ENCODE results near the gene STAP2.
"Not testable (repeated sequence)": the region's sequence is repeated elsewhere in the genome, so short reads cannot be mapped to it uniquely, and the experiment has no call there.

Gene STAP2

GRCh38 chr19:4357095-4357797 lies 18.6 kb upstream of the STAP2 start:
- no peak for DNase-seq

- DNase-seq = no peak
Observed at GRCh38 chr19:4354897-4355296, 16.3 kb upstream of the STAP2 start.

DNA sequence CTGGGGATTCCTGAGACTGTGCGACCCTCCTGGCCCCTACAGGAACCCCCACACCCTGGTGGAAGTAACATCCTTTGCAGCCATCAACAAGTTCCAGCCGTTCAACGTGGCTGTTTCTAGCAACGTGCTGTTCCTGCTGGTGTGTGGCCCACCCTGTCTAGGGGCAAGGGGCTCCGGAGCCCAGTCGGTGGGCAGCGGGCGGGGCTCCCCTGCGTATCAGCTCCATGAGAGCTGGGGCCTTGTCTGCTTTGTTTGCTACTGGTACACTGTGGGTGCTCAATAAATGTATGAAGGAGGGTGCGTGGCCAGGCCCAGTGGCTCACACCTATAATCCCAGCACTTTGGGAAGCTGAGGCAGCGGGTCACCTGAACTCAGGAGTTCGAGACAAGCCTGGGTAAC lies 15.7 kb upstream of the STAP2 start:
- DNase-seq = no peak

DNA sequence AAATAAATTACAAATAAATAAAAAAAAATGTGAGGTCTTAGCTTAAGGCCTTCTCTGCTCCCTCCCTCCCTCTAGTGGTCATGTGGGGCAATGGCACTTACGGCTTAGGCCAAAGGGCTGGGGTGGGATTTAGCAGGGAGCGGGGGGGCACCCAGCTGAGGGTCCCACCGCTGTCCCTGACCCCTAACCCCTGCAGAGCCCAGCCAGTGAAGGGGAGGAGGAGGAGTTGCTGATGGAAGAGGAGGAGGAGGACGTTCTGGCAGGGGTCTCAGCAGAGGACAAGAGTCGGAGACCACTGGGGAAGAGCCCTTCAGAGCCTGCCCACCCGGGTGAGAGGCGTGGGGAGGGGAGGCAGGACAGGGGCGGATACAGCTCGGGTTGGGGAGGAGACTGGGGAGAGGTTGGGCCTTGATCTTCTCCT lies 14.1 kb upstream of the STAP2 start:
- no peak for DNase-seq

DNA sequence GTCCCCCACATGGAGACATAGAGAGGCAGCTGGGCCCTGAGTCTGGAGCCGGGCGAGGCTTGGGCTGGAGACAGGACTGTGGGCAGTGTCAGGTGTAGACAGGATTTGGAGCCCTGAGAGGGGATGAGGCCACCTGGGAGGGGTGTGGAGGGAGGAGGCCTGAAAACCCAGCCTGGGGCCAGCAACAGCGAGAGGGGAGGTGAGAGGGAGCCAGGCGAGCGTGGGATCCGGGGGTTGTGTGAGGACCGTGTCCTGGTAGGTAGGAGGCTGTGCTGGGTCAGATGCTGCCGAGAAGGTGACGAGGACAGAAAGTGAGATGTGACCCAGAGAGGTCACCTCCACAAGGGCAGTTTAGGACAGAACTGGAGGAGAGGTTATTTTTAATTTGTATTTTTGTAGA lies 12.1 kb upstream of the STAP2 start:
- DNase-seq = no peak

DNA sequence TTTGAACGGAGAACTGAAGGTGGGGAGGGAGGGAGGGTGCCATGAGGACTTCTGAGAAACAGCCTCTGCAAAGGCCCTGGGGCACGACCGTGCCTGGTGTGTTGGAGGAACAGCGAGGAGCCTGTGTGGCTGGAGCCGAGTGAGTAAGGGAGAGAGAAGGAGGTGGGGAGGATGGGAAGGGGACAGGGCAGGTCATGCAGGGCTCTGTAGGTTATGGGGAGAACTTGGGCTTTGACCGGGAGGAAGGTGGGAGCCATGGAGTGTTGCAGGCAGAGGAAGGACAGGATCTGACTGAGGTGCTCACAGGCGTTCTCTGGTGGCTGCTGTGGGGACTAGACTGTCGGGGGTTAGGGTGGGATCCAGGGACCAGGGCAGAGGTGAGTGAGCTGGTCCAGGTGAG lies 11.5 kb upstream of the STAP2 start:
- no peak for DNase-seq

- DNase-seq = not testable (repeated sequence)
Observed at GRCh38 chr19:4349225-4349624, 10.6 kb upstream of the STAP2 start.

DNA sequence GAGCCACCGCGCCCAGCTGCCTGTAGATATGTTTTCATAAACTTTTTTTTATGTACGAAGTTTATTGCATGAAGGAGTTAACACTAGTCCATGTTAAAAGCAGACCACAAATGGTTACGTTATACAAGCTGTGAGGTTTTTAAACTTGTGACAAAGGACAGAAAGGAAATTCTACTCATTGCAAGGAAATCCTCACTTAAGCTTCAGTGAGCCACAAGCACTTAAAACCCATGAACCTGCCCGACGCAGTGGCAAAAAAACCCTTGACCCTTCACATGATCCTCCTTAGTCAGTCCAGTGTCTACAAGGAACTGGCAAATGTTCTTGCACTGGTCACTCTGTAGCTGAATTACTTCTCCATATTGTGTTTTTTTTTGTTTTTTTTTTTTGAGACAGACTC lies 8.9 kb upstream of the STAP2 start:
- no peak for DNase-seq

GRCh38 chr19:4346020-4346383 lies 7.4 kb upstream of the STAP2 start:
- no peak for DNase-seq

GRCh38 chr19:4345342-4346019 lies 6.9 kb upstream of the STAP2 start:
- DNase-seq = no peak

DNA sequence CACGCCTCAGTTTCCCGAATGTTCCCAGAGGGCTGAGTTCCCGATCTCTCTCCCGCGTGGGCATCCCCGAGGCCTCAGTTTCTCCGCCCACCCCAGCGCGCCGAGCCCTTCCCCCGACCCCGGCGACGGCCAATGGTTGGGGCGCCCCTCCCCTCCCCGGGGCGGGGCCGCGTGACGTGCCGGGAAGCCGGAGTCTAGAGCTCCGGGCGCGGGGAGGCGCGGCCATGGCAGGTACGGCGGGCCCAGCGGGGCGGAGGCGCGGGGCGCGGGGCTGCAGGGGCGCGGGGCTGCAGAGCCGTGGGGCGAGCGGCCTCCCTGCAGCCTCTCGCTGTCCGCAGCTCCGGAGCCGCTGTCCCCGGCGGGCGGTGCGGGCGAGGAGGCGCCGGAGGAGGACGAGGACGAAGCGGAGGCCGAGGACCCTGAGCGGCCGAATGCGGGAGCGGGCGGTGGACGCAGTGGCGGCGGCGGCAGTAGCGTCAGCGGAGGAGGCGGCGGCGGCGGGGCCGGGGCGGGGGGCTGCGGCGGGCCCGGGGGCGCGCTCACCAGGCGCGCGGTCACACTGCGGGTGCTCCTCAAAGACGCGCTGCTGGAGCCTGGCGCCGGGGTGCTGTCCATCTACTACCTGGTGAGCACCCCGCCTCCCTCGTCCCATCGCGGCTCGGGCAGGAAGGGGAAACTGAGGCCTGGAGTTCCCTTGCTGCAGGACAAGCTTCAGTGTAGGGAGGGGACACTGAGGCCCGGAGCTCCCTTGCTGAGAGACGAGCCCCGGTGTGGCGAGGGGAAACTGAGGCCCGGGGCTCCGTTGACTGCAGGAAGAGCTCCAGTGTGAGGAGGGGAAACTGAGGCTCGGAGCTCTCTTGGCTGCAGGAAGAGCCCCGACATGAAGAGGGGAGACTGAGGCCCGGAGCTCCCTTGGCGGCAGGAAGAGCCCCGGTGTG lies 5.0 kb upstream of the STAP2 start, which contains the start of gene MPND:
Gene MPND, plus strand, starts transcription at position 193 of the 938 bp plus-strand sequence. Its CDS starts 32 bp downstream, at position 225.
- DNase-seq = peak; percentile 88

- peak; percentile 60 for DNase-seq
Observed at GRCh38 chr19:4342615-4343369, 4.2 kb upstream of the STAP2 start.

DNA sequence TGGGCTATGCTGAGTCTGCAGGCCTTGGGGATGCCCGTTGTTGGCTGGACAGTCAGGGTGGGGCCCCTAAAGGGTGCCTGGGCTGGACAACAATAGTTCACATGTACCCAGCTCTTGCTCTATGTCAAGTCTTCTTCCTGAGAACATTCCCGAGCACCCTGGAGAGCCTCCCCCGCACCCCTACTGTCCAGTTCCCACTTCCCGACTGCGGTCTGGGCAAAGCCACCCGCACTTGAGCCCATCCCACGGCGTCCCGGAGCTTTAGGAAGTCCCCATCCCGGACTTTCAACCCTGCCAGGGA lies 3.6 kb upstream of the STAP2 start:
- DNase-seq = no peak

DNA sequence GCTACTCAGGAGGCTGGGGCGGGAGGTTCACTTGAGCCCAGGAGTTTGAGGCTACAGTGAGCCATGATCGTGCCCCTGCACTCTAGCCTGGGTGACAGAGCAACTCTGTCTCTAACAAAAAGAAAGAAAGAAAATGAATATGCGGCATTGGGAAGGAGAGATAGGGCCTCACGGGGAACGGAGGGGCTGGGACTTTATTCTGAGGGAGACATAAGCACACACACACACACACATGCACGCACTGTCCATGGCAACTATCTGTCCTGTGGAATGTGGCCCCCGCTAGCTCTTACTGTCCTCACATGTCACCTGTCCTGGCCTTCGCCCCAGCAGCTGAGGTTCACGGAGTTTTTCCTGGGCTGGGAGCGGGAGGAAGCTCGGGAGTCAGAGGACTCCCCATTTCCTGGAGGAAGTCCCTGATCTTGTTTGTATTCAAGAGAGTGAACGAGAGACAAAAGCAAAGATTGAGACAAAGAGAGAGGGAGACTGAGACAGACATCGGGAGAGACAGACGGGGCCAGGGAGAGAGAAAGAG lies 654 bp downstream of the STAP2 start:
- DNase-seq = no peak

- no peak for DNase-seq
Observed at GRCh38 chr19:4334929-4335570, 3.6 kb downstream of the STAP2 start.

DNA sequence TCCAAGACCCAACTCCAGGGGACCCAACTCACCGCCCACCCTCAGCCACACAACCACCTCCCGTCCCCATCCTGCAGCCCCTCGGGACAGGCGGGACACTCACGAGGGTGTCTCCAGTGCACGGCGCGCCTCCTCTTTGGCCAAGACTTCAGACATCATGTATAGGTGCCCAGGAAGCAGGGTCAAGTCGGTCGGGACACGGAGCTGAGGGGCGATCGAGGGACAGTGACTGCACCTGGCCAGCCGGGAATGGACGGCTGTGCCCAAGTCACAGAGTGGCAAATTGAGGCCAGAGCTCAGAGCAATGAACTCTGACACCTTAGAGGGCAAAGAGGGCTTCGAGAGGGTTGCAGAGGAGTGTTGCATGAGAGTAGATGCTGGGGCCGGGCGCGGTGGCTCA lies 8.8 kb downstream of the STAP2 start:
- DNase-seq = no peak

- DNase-seq = not testable (repeated sequence)
Observed at GRCh38 chr19:4328991-4329681, 9.5 kb downstream of the STAP2 start.

DNA sequence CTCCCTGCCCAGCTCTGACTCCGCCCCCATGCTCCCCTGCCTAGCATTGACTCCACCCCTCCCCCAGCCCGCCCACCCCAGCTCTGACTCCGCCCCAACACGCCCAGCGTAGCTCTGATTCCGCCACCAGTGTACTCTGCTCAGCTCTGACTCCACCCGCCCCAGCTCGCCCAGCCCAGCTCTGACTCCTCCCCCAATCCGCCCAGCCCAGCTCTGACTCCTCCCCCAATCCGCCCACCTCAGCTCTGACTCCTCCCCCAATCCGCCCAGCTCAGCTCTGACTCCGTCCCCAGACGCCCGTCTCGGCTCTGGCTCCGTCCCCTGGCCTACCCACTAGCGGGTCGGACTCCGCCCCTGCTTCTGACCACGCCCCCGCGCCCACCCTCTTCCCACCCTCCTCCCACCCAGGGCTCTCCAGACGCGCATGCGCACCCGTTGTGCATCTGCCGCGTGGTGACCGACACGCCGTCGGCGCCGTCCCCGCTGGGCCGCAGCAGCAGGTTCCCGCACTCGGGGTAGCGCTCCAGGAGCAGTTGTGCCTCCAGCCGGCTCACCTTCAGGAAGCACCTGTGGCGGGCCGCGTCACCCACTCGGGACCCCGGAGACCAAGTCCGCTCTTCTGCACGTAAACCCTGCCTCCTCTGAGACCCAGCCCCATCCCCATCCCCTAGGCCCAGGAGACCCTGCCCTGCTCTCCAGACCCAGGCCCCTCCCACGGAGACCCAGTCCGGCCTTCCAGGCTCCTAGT lies 10.2 kb downstream of the STAP2 start:
- DNase-seq = peak; percentile 93

DNA sequence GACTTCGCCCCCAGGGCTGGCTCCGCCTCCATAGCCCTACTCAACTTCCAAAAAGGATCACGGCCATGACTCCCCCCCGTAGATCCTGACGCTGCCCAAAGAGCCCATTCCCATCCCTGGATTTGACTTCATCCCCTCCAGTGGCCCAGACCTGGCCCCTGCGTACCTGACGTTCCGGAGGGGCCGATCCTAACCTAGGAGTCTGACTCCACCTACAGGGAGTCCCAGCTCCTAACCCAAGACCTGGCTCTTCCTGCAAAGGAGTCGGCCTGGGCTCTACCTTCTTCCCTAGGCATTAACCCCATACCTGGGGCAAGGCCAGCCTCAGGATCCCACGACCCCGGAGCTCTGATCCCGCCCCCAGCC lies 10.8 kb downstream of the STAP2 start:
- DNase-seq = no peak

DNA sequence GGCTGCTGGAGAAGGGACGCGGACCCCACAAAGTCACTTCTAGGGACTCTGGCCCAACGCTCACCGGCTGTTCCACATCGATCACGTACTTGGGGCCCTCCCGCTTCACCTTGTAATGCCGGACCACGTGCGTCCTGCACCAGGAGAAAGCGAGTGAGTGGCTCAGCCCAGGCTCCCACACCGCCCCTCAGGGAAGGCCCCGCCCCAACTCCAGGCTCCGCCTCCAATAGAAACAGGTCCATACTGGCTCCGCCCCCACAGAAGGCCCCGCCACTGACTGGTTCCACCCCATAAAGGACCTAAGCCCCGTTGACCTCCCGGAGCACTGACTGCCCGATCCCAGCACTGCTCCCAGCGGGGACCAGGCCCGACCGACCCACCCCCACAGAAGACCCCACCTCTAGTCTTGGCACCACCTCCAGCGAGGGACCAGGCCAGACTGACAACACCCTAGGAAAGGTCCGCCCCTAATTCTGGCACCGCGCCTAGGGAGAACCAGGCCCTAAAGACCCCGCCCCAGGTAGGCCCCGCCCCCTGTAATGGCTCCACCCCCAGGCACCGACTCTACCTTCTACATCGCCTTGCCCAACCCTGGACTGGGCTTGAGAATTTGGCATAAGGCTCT lies 11.3 kb downstream of the STAP2 start:
- no peak for DNase-seq

Data from activated gamma-delta T cell (primary cell).